GM12874 (cell line): Measurements from ENCODE around the gene SRPK3.

Experiments used
- TF ChIP-seq, protein P1 (sequence below): IDR thresholded peaks from 2 replicates; pipeline ENCODE4 v1.5.1; 2011; ENCODE audit warnings: low read depth, mild to moderate bottlenecking, control low read depth, low read length, moderate library complexity; ENCODE audit not compliant: insufficient read depth

Gene SRPK3

GRCh38 chrX:153819384-153820040 is 38.7 kb downstream of the SRPK3 start:
- TF ChIP-seq, protein P1, sequence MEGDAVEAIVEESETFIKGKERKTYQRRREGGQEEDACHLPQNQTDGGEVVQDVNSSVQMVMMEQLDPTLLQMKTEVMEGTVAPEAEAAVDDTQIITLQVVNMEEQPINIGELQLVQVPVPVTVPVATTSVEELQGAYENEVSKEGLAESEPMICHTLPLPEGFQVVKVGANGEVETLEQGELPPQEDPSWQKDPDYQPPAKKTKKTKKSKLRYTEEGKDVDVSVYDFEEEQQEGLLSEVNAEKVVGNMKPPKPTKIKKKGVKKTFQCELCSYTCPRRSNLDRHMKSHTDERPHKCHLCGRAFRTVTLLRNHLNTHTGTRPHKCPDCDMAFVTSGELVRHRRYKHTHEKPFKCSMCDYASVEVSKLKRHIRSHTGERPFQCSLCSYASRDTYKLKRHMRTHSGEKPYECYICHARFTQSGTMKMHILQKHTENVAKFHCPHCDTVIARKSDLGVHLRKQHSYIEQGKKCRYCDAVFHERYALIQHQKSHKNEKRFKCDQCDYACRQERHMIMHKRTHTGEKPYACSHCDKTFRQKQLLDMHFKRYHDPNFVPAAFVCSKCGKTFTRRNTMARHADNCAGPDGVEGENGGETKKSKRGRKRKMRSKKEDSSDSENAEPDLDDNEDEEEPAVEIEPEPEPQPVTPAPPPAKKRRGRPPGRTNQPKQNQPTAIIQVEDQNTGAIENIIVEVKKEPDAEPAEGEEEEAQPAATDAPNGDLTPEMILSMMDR, result no peak

DNA sequence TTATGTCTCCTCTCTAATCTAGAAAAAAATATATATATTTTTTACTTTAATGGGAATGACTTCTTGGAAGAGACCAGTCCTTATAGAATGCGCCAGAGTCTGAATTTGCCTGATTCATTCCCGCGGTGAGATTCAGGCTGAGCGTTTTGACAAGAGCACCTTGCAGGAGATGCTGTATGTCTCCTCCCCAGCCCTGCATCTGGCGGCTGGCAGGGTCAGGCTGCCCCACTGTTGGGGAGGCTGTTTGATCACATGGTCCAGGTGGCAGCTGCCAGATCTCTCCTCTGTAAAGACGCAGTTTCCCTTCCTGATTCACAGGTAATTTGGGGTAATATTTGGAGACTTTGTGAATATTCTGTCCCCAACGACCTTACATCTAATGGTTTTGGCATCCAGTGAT is 39.8 kb downstream of the SRPK3 start:
- TF ChIP-seq, protein P1, result no peak

- TF ChIP-seq, protein P1, result no peak
These were observed 40.2 kb downstream of the SRPK3 start for GRCh38 chrX:153821066-153821465.

GRCh38 chrX:153824348-153824747 is 43.5 kb downstream of the SRPK3 start:
- TF ChIP-seq, protein P1, result no peak

- TF ChIP-seq, protein P1, result no peak
These were observed 44.2 kb downstream of the SRPK3 start for GRCh38 chrX:153825042-153825441.

DNA sequence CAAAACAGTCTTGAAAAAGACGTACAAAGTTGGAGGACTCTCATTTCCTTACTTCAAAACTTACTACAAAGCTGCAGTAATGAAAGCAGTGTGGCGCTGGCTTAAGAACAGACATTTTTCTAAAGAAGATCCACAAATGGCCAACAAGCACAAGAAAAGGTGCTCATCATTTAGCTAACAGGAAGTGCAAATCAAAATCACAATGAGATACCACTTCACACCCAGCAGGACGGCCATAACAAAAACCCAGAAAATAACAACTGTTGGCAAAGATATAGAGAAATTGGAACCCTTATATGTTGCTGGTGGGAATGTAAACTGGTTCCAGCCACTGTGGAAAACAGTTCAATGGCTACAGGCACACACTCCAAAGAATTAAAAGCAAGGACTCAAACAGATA is 46.2 kb downstream of the SRPK3 start:
- TF ChIP-seq, protein P1, result no peak

DNA sequence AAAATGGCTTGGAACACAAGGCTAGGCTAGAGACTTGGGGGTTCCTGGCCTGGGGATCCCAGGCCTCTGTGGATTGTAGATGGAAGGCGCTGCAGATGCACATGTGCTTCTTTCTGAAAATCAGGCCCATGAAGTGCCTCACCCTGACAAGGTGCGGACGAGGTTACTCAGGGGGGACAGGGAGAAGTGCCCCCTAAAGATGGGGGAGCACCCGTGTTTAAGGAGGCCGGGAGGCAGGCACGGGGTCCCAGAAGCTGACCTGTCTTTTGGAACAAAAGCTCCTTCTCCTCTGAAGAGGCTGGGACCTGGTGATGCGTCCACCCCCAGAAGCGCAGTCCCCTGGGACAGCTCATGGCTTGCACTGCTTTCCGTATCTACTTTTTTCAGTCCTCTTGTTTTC is 47.1 kb downstream of the SRPK3 start:
- TF ChIP-seq, protein P1, result no peak
